Testis (tissue), 5 donors: Measurements from ENCODE around the gene CSNK1G2. TPM values are rescaled to one million over a fixed set of nuclear protein-coding genes. Genes with fewer than 3 reads are reported as not detected.

ENCODE experiments used
- DNase-seq: peaks from one replicate; pipeline ENCODE4 v3.0.0-alpha.2; 2019
- H3K27ac ChIP-seq, 2 donors: fragments of 200-600 bp; sonication (generic); one replicate each; pipeline ENCODE4 v1.5.1; 2019
- H3K27me3 ChIP-seq: fragments of 200-600 bp; sonication (generic); one replicate; pipeline ENCODE4 v1.5.1; 2019
- H3K36me3 ChIP-seq: fragments of 200-600 bp; sonication (generic); one replicate; pipeline ENCODE4 v1.5.1; 2017; ENCODE audit warnings: low read depth; ENCODE audit errors: missing control alignments
- H3K4me1 ChIP-seq: fragments of 200-600 bp; sonication (generic); one replicate; pipeline ENCODE4 v1.5.1; 2019
- H3K4me3 ChIP-seq, 2 donors: fragments of 200-600 bp; sonication (generic); one replicate each; pipeline ENCODE4 v1.5.1; 2017 to 2019
- H3K9me3 ChIP-seq: fragments of 200-600 bp; sonication (generic); one replicate; pipeline ENCODE4 v1.5.1; 2017
- CTCF ChIP-seq, 3 experiments: fragments of 450-650 bp in 2 of 3; fragments of 200-600 bp in 1 of 3; sonication (generic) in 1 of 3; IDR thresholded peaks; one replicate each; pipeline ENCODE4 v1.5.1; 2016 to 2019; ENCODE audit warnings: antibody characterized with exemption in 3 of 3, mild to moderate bottlenecking in 2 of 3, moderate library complexity in 1 of 3
- POLR2A ChIP-seq: fragments of 450-650 bp; IDR thresholded peaks from one replicate; pipeline ENCODE4 v1.6.1; 2017; ENCODE audit warnings: antibody characterized with exemption, mild to moderate bottlenecking, moderate library complexity
- WGBS, 2 donors: methylation state at CpG; one replicate each; pipeline ENCODE4 v1.1.5; 2018; 5-methylcytosine and 5-hydroxymethylcytosine counted together
- intact Hi-C: fragments of 100-400 bp; cut with DNase I; formaldehyde crosslinking; loops from one replicate; pipeline ENCODE4 v1.15.1; 2023; ENCODE audit warnings: low total_unique reads
- long read RNA-seq, 2 donors: transcript quantifications; one replicate each; lab custom pipeline, GENCODE V29; 2026
- polyA plus RNA-seq: library from polyadenylated mRNA; stranded (reverse); fragments of 350-450 nt; fragmentation: Illumina TruSeq; extraction: RNeasy Lipid Tissue Mini Kit (QIAGEN cat#74804); gene quantifications from one replicate; pipeline ENCODE4 v1.2.3, GENCODE V29; 2014; ENCODE audit warnings: low read depth, low replicate concordance; ENCODE audit not compliant: insufficient read depth
- total RNA-seq, 2 donors: library from RNA; depleted of rRNA; stranded (reverse); fragments of >200 nt; gene quantifications; one replicate each; pipeline ENCODE4 v1.2.3, GENCODE V29; 2016

The CSNK1G2 gene
- total RNA-seq (100 to 1,000 TPM; 159 to 287 TPM), polyA plus RNA-seq (178 TPM)
- long read RNA-seq, donor 1, transcript CSNK1G2-201 (12 exons, 2,918 nt), result major isoform, 11 of 12 reads
- long read RNA-seq, donor 1, partial matches to known transcripts, result 0 of 12 reads
- long read RNA-seq, donor 1, other reads (novel, unspliced or antisense), result 0 of 12 reads
- long read RNA-seq, donor 2, transcript CSNK1G2-201 (12 exons, 2,918 nt), result major isoform, 8 of 8 reads
- long read RNA-seq, donor 2, partial matches to known transcripts, result 0 of 8 reads
- long read RNA-seq, donor 2, other reads (novel, unspliced or antisense), result 0 of 8 reads

GRCh38 chr19:1941146-1942077 is at the start of gene CSNK1G2:
Gene CSNK1G2 (plus strand): TSS chr19:1941172. CDS start chr19:1969773, 28,601 bp downstream.
- peak within 1 kb of the TSS; percentile 95 to 97 for H3K27ac ChIP-seq
- no peaks in the 10 kb centered on the region for H3K36me3 ChIP-seq
- TF ChIP-seq CTCF (IDR thresholded peaks at IDR 0.05) (no peak), POLR2A (no peak)
- H3K4me1 ChIP-seq, result peaks cover 19% of the 10 kb centered on the region
- DNase-seq, result no peak
- H3K4me3 ChIP-seq, result peak within 1 kb of the TSS; percentile 68 to 80
- no peaks in the 10 kb centered on the region for H3K9me3 ChIP-seq
- no peaks in the 10 kb centered on the region for H3K27me3 ChIP-seq
- intact Hi-C loops, result no loop called here
- WGBS, 2 donors, result 1 to 4% methylated on average over 9 to 31 of the region's 97 CpGs

- Histone ChIP-seq H3K27ac (no peak overlapping the region), H3K9me3 (no peaks in the 10 kb centered on the region), H3K36me3 (no peaks in the 10 kb centered on the region), H3K4me1 (peaks cover 10% of the 10 kb centered on the region), H3K27me3 (no peaks in the 10 kb centered on the region), H3K4me3 (no peak overlapping the region)
- 72 to 82% methylated on average over 17 of the region's 17 CpGs for WGBS, 2 donors
- TF ChIP-seq POLR2A, result no peak
- no peak for TF ChIP-seq CTCF (IDR thresholded peaks at IDR 0.05)
- no peak for DNase-seq
- intact Hi-C loops, result no loop called here
Measured at GRCh38 chr19:1893791-1894190, 47.2 kb upstream of the CSNK1G2 start.

GRCh38 chr19:1896508-1896907 is 44.5 kb upstream of the CSNK1G2 start:
- H3K27me3 ChIP-seq, result no peaks in the 10 kb centered on the region
- H3K4me3 ChIP-seq, result no peak overlapping the region
- intact Hi-C loops, result no loop called here
- H3K4me1 ChIP-seq, result peaks cover 10% of the 10 kb centered on the region
- no peak overlapping the region for H3K27ac ChIP-seq
- DNase-seq, result no peak
- TF ChIP-seq CTCF (IDR thresholded peaks at IDR 0.05), result no peak
- no peak for TF ChIP-seq POLR2A
- H3K36me3 ChIP-seq, result no peaks in the 10 kb centered on the region
- no peaks in the 10 kb centered on the region for H3K9me3 ChIP-seq
- WGBS, 2 donors, result 85 to 95% methylated on average over 13 of the region's 13 CpGs

GRCh38 chr19:1901940-1902404 is 39.0 kb upstream of the CSNK1G2 start:
- H3K4me3 ChIP-seq, result no peak overlapping the region
- intact Hi-C loops, result no loop called here
- no peaks in the 10 kb centered on the region for H3K36me3 ChIP-seq
- no peak for DNase-seq
- H3K27ac ChIP-seq, result peak overlapping the region in 1 of 2 donors; percentile 92
- H3K27me3 ChIP-seq, result no peaks in the 10 kb centered on the region
- WGBS, 2 donors, result 85 to 90% methylated on average over 16 of the region's 16 CpGs
- H3K4me1 ChIP-seq, result peaks cover 20% of the 10 kb centered on the region
- no peak for TF ChIP-seq POLR2A
- H3K9me3 ChIP-seq, result no peaks in the 10 kb centered on the region

GRCh38 chr19:1902923-1903322 is 38.0 kb upstream of the CSNK1G2 start:
- peak overlapping the region in 1 of 2 donors; percentile 92 for H3K27ac ChIP-seq
- WGBS, 2 donors, result 40 to 56% methylated on average over 6 of the region's 6 CpGs

More at GRCh38 chr19:1902923-1903322, 38.0 kb upstream of the CSNK1G2 start:
- H3K4me1 ChIP-seq, result peaks cover 19% of the 10 kb centered on the region
- no peaks in the 10 kb centered on the region for H3K36me3 ChIP-seq
- H3K27me3 ChIP-seq, result no peaks in the 10 kb centered on the region
- no peaks in the 10 kb centered on the region for H3K9me3 ChIP-seq
- no peak overlapping the region for H3K4me3 ChIP-seq
- no peak for DNase-seq
- no peak for TF ChIP-seq CTCF (IDR thresholded peaks at IDR 0.05)
- no peak for TF ChIP-seq POLR2A
- intact Hi-C loops, result no loop called here
